SH-SY5Y (cell line): ENCODE results near the gene CCDC14.

Source experiments
- GATA2 ChIP-seq: IDR thresholded peaks from 2 replicates; pipeline ENCODE4 v1.6.1; 2011; ENCODE audit warnings: mild to moderate bottlenecking, low read depth, low read length
- GATA3 ChIP-seq: IDR thresholded peaks from 2 replicates; pipeline ENCODE4 v1.6.1; 2011; ENCODE audit warnings: low read depth, mild to moderate bottlenecking, low read length, moderate library complexity

CCDC14 gene

DNA sequence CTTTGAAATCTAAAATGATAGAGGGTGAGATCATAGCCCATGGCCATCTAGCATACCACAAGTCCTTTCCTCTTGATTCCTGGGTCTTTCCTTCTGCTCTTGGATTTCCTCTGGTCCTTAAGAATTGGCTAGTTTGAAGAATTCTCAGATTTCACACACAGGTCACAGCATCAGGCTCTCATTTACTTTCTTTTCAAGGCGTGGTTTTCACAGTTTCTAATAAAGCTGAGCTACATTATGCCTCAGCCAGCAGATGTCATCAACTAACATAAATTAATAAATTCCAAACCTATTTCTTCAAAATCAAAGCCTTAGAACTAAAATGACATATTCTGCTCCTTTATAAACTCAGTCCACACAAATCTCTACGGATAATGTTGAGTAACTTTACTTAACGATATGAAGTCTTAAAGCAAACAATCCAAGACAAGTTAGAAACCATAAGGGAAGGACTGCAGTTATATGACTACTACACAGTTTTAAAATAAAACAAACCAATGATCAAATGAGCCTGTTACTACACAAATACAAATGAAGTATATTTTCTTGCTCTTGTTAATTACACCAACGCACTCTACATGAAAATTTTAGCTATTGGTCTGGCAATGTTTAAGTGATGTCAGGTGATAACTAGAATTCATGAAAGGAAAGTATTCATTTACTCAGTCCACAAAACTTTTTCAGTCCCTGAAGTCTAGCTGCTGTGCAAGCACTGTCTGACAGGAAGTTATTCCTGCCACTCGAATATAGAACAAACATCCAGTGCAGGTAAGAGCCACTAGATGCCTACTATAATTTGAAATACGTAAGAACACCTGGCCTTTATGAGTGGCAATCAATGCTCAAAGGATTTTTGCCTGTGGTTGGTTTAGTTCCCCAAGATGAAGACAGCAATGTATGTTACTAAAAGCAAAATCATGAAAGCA, 9.2 kb downstream of the CCDC14 start:
- TF ChIP-seq GATA2 (no peak), GATA3 (no peak)

DNA sequence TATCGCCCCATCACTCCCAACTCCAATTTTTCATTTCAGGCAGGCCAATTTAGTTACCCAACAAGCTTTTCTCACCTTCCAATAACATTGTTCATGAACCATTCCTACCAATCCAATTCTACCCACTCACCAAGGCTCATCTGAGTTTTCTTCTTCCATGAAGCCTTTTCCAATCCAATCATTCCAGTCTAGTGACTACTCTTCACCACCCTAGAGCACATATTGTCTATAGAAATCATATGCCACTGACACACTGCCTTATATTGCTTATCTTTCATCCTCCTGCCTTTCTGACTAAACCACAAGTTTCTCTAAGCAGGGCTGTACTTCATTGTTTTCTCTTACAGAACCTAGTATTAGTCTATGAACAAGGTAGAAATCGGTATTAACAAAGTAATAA, 11.4 kb downstream of the CCDC14 start:
- TF ChIP-seq GATA3 (no peak), GATA2 (no peak)

DNA sequence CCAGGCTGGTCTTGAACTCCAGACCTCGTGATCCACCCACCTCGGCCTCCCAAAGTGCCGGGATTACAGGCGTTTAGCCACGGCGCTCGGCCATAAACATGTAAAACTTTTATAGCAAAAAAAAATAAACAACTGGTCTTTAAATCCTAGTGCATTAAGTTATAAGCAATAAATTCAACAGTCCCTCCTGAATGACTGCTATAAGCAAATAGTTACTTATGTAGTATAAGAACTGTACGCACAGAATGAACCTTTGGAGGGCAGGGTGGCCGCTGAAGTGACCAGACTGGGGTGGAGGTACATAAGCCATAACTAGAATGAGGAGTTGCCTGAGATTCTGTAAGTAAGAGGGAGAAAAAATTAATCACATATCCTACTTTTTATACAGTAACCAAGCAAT, 12.6 kb downstream of the CCDC14 start:
- TF ChIP-seq GATA3: no peak
- TF ChIP-seq GATA2: no peak

DNA sequence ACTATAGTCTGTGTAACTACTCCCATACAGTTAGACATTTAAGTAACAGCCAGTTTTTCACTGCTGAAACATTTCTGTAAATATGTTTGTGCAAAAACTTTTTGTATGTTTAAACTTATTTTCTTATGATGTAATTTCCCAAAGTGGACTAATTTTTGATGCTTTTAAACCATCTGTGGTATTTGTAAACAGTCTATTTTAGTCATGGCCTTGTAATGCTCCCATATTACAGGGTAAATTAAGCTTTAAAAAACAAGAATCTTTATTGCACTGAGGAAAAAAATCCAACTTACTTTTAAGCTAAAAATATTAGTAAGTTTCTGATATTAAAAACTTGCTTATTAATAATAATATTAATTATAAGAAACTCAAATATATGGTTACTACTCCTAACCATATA, 13.5 kb downstream of the CCDC14 start:
- TF ChIP-seq GATA2 (no peak), GATA3 (no peak)

DNA sequence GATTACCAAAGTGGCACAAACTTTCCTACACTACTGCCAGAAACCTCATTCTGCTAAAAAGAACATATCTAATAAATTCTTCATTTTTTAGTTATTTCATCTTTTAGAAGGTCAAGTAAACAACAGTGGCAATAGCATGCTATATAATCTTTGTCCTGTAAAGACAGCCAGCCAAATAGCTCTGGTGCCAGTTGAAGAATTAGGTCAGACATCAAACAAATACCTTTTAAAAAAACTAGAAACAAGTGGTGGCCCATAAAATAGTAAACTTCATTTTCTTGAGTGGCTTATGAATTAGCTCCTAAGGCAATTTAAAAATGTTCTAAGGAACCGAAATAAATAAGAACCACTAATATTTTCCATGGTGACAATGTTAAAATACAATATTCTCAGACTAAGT, 19.5 kb downstream of the CCDC14 start:
- no peak for TF ChIP-seq GATA3
- TF ChIP-seq GATA2: no peak

DNA sequence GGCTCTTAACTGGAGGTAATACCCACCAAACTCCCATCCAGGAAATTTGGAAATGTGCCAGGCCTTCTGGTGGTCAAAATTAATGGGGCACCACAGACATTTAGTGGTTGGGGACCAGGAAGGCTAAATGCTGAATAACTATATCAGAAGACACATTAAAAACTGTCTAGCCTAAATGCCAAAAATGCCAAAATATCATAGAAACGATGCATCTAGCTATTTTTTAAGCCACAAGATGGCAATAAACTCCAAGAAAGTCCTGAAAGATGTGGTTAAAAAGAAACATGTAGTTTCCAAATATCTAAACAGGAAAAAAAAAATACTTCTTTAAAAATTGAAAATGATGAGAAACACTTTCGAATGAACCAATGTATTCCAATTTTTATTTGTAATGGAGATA, 19.9 kb downstream of the CCDC14 start:
- TF ChIP-seq GATA3 (no peak), GATA2 (no peak)

DNA sequence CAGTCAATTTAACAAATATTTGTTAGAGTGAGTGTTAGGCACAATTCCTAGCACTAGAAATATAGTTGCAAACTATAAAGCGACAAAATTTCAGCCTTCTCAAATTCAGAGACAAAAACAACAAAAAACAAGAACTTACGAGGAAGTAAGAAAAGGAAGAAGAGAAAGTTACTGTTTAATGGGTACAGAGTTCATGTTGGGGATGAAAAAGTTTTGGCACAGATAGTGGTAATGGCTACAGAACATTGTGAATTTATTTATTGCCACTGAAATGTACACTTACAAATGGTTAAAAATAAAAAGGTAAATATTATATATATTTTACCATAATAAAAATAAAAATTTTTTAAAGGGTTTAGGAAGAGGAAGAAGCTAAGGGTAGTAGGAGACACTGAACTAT, 21.3 kb downstream of the CCDC14 start:
- TF ChIP-seq GATA3 (no peak), GATA2 (no peak)

DNA sequence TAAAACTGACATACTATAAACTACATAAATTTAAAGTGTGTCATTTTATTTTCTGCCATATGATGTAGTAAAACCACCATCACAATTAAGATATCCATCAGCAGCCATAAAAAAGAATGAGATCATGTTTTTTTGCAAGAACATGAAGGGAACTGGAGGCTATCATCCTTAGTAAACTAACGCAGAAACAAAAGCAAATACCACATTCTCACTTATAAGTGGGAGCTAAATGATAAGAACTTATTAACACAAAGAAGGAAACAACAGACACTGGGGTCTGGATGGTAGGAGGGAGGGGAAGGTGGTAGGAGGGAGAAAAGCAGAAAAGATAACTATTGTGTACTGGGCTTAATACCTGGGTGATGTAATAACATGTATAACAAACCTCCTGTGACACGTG, 24.6 kb downstream of the CCDC14 start:
- TF ChIP-seq GATA2 (peak; percentile 19; the same call in 1 of the 2 replicates), GATA3 (peak; percentile 72; the same call in 1 of the 2 replicates)

DNA sequence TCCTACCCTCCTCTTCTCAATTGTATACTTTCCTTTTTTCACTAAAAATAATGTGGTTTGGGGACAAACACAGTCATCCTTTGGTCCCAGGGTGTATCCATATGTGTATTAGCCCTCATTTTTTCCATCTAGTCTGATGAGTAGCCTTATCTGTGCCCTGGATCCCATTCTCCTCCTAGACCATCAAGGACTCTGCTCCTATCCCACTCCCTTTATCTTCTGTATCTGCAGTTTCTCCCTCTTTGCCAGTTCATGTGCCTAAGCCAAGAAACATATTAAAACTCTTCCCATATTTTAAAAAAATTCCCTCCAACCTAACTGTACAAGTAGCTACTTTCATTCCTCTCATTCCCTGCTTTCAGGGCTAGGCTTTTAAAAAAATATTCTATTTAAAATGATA, 25.2 kb downstream of the CCDC14 start:
- TF ChIP-seq GATA3 (no peak), GATA2 (peak; percentile 70)

DNA sequence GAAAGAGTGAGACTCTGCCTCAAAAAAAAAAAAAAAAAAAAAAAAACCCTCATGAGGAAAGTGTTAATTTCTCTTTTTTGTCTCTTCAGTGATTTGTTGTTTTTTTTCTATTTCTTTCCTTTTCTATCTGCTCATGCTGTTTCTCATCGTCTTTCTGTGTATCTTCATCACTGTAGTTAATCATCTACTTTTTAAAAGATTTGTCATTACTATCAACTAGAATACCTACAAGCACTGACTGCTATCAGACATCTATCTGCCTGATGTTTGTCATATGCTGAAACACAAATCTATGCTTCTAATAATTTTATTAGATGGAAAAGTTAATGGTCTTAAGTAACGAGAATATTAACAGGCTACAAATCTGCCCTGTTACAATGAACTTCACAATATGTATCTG, 26.8 kb downstream of the CCDC14 start:
- TF ChIP-seq GATA3 (no peak), GATA2 (no peak)

DNA sequence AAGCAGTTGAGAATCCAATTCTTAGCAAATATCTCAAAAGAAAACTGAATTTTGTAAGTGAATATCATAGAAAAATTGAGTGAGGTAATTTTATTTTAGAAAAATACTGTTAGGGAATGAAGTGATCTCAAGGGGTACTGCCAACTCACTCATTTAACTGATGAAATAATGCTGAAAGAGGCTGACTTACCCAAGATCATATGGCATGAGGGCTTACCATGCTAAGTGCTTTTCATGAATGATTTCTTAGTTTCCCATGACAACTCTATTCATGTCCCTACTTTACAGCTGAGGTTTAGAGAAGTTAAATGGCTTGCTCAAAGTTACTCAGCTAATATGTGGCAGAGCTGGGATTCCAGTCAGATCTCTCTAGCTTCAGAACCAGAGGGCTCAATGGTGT, 30.6 kb downstream of the CCDC14 start:
- TF ChIP-seq GATA2 (no peak), GATA3 (no peak)

DNA sequence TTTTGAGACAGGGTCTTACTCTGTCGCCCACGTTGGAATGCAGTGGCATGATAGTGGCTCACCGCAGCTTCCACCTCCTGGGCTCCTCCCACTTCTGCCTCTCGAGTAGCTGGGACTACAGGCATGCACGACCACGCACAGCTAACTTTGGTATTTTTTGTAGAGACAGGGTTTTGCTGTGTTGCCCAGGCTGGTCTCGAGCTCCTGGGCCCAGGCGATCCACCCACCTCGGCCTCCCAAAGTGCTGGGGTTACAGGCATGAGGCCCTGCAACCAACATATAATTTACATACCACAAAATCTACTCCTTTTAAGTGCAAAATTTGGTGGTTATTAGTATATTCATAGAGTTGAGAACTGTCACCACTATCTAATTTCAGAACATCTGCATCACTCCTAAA, 31.7 kb downstream of the CCDC14 start:
- TF ChIP-seq GATA2: no peak
- TF ChIP-seq GATA3: no peak

DNA sequence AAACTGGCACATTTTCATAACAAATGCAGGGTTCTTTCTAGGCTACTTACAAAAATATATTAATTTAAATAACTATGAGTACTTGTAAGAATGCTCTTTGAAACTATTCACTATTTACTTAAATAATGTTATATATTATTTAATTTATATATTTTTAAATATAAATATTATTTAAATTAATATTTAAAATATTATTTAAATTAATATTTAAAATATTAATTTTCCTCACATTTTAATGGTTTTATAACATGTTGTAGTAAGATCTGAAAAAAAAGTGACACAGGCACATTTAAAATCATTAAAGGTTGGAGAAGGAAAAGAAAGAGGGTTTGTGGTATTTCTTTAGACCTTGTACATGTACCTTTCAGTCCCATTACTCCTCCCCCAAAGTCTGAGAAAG, 34.6 kb downstream of the CCDC14 start:
- TF ChIP-seq GATA3 (no peak), GATA2 (no peak)

DNA sequence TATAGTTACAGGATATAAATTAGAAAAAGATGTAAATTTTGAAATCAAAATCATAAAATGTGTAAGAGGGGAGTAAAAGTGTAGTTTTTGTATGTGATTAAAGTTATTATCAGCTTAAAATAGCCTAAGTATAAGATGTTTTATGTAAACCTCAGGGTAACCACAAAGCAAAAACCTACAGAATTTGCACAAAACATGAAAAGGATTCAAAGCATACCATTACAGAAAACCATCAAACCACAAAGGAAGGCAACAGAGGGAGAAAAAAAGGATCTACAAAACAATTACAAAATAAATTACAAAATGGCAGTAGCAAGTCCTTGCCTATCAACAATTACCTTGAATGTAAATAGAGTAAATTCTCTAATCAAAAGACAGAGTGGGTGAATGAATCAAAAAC, 40.2 kb downstream of the CCDC14 start:
- no peak for TF ChIP-seq GATA3
- TF ChIP-seq GATA2: no peak

DNA sequence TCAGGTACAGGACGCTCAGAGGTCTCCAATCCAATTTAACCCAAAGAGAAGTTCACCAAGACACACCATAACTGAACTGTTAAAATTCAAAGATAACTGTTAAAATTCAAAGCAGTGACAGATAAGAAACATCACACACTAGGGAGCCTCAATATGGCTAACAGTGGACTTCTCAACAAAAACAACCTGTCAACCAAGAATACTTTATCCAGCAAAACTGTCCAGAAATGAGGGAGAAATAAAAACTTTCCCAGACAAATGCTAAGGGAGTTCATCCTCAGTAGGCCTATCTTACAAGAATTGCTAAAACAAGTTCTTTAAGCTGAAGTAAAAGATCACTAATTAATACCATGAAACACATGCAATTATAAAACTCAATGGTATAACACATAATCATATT, 40.6 kb downstream of the CCDC14 start:
- TF ChIP-seq GATA3 (no peak), GATA2 (no peak)

DNA sequence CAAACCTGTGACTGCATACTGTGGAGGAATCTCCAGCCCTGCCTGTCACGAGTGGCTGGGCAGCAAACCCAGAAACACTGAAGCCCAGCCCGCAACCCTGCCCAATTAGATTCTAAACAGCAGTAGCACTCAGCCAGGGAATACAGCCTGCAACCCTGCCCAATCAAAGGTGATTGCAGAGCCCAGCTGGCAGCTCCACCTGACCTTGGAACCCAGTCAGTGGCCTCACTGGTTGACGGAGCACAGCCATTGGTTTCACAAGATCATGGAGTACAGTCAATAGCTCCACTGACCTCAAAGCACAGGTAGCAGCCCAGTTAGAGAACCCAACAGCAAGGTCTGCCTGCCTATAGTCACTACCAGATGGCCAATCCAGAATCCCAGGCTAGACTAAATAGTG, 41.7 kb downstream of the CCDC14 start:
- TF ChIP-seq GATA2 (no peak), GATA3 (no peak)

DNA sequence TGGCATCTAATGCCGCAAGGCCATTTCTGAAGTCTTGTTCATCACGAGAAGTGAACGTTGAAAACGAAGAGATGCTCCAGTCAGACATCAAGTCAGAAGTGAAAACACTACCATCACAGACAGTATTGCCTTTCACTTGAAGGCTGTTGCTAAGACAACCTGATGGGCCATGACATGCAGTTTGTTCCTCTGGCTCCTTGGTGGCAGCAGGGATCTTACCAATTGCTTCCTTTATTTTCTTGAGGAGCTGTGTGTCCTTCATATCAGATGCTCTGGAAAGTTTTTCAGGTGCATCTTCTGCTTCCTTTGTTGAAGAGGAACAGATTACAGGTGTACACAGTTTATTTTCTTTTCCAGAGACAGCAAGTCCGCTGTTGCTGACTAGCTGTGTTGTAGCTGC, 46.2 kb downstream of the CCDC14 start:
- TF ChIP-seq GATA2 (no peak), GATA3 (no peak)
